Activated CD4-positive, alpha-beta memory T cell treated with anti-CD3 and anti-CD28 coated beads, Interleukin-2, amount 10 ng/mL, durations not matched to agents 7 days and 5 days (primary cell): ENCODE data around the gene C22orf31. TPM values are rescaled to one million over a fixed set of nuclear protein-coding genes. Genes with fewer than 3 reads are reported as not detected.

Experiments
- total RNA-seq, 2 experiments: library from RNA; stranded (reverse); gene quantifications; one replicate each; pipeline ENCODE4 v1.2.3, GENCODE V29; 2021

C22orf31 gene
- total RNA-seq, 2 experiments from 2014 or later: not detected

Other genes with a start within 250 kb of the C22orf31 start
- under 1 TPM; 0.40 to 0.58 TPM for gene ZNRF3, start 178.3 kb downstream of the C22orf31 start, total RNA-seq
- not detected for gene KREMEN1, start 11.2 kb upstream of the C22orf31 start, total RNA-seq
- gene EMID1, start 144.1 kb upstream of the C22orf31 start, total RNA-seq: under 1 TPM in 1 of 2 experiments, not detected in 1; 0.18 TPM
- gene RHBDD3, start 206.2 kb upstream of the C22orf31 start, total RNA-seq: 10 to 100 TPM; 27.8 to 28.8 TPM
- gene EWSR1, start 206.4 kb upstream of the C22orf31 start, total RNA-seq: 100 to 1,000 TPM; 308 to 311 TPM
- 10 to 100 TPM; 22.5 to 23.4 TPM for gene GAS2L1, start 244.8 kb upstream of the C22orf31 start, total RNA-seq